DMS53 (cell line): ENCODE results near the gene SFSWAP.
"Not testable (repeated sequence)": the region's sequence is repeated elsewhere in the genome, so short reads cannot be mapped to it uniquely, and the experiment has no call there.

ENCODE experiments used
- DNase-seq: peaks from one replicate; lab custom pipeline; 2025; lab: John Stamatoyannopoulos, UW

SFSWAP gene

DNA sequence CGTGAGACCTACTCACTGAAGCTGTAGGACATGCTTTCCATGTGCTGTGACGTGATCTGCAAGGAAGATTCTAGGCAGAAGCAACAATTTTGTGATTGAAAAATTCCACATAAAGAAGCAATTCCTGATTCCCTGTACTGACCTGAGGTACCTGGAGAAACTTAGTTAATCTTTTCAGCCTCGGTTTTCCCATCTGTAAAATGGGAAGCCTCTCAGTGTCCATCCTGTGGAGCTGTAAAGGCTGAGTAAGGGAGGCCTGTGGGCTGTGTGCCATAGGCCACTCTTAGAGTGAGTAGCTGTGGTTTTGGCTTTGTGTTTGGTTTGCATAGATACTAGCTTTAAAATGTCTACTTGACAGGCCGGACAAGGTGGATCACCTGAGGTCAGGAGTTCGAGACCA is 50.7 kb downstream of the SFSWAP start:
- DNase-seq: no peak

DNA sequence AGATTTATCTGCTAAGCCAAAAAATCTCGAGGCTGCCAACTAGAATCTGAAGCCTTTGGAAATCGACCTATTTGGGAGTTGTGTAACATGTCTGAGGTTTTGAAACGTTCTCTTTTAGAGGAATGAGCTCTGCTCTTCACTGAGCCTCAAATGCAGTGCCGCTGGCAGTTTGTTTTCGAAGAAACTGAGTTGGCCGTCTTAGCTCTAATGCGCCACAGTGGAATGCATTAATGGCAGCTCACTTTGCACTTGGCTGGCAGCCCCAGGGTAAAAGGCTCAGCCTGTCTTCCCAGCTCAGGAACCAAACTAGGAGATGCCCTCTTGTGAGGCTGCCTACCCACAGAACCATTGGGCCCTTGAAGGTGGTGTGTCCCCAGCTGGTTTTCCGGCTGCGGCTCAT is 53.8 kb downstream of the SFSWAP start:
- no peak for DNase-seq

DNA sequence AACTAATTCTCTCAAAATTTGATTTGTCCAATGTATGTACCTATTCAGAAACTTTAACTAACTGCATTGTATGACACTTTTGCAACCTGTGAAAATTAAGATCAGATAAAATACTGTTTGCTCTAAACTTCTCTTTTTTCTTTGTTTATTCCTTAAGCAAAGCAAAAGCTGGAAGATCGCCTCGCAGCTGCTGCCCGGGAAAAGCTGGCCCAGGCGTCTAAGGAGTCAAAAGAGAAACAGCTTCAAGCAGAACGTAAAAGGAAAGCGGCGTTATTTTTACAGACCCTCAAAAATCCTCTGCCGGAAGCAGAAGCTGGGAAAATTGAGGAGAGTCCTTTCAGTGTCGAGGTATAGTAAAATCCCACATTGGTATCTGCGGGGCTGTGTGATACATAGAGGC is 55.1 kb downstream of the SFSWAP start:
- DNase-seq: no peak

DNA sequence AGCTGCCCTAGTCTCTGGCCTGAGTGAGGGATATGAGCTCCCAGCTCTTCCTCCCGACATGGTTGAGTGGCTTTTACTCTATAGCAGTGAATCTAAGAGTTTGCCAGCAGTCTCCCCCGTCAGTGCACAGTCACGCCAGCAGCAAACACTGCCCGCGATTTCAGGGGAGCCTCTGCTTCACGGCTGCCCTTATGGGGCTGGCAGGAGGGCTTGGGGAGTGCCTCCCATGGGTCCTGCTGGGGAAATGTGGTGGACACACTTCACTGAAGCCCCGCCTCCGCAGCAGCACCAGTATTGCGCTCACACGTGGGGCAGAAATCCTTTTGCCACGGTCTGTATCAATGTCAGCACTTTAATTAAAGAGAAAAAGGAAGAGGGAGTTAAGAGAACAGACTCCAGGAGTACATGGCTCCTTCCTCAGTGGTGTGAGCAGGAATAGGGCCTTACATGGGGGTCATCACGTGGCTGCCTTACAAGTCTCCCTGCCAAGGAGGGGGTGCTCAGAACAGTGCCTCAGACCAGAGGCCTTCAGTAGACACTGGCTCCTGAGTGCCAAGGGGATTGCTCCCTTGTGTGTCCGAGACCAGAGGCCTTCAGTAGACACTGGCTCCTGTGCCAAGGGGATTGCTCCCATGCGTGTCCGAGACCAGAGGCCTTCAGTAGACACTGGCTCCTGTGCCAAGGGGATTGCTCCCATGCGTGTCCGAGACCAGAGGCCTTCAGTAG is 55.7 kb downstream of the SFSWAP start:
- DNase-seq: no peak

- DNase-seq: no peak
These were observed 59.2 kb downstream of the SFSWAP start for GRCh38 chr12:131770120-131770519.

DNA sequence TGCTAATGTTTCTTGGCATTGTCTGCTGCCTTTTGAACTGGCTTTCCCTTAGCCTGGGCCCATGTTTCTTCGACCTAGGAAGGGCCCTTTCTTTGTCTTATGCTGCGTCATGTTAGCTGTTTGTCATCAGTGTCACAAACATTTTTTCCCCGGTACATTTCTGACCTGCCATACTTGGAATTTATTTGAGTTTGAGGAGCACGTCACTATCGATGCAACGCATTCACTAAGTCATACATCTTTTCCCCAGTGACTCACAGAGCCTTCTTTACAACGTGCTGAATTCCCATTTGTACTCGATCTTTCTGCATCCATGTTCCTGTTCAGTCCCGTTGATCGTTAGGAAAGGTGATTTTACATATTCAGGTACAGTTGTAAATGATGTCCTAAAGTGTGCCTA is 61.1 kb downstream of the SFSWAP start:
- DNase-seq: no peak

DNA sequence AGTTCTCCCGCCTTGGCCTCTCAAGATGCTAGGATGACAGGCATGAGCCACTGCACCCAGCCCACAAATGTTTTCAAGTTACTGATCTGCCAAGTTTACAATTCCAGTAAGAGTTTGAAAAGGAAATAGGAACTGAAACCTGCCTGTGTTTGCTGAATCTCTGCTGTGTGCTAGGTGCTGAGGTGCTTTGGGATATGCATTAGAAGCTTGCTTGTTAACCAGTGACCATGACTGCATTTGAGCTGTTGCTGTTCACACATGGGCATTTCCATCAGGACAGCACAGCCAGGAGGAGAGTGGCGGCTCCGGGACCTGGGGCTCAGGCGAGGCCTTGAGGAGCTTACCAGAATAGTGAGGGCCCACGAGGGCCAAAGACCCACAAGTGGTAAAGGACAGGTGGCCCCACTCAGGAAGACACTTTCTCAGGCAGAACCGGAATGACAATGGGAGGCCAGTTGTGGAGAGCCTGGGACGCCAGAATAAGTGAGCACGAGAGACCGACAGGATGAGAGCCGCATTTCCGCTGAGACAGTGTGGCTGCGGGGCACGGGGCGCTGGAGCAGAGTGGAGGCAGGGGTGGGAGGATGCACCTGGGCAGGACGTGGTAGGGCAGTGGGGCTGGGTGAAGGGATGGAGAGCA is 62.8 kb downstream of the SFSWAP start:
- no peak for DNase-seq

- no peak for DNase-seq
These were observed 63.9 kb downstream of the SFSWAP start for GRCh38 chr12:131774576-131775391.

- DNase-seq: no peak
These were observed 64.7 kb downstream of the SFSWAP start for GRCh38 chr12:131775392-131776236.

GRCh38 chr12:131776237-131776889 is 65.5 kb downstream of the SFSWAP start:
- DNase-seq: no peak

DNA sequence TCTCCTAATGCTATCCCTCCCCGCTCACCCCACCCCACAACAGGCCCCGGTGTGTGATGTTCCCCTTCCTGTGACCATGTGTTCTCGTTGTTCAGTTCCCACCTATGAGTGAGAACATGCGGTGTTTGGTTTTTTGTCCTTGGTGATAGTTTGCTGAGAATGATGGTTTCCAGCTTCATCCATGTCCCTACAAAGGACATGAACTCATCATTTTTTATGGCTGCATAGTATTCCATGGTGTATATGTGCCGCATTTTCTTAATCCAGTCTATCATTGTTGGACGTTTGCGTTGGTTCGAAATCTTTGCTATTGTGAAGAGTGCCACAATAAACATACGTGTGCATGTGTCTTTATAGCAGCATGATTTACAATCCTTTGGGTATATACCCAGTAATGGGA is 66.4 kb downstream of the SFSWAP start:
- not testable (repeated sequence) for DNase-seq

DNA sequence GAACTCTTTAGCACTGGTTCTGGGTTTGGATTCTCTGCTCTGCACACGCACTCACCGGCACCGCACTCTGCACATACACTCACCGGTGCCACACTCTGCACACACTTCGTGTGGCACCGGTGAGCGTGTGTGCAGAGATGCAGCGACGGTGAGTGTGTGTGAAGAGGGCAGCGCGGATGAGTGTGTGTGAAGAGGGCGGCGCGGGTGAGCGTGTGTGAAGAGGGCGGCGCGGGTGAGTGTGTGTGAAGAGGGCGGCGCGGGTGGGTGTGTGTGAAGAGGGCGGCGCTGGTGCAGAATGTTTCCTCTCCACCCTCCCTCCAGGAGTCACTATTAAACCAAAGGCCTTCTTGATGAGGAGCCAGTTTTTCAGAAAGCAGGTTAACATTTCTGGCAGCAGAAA is 68.1 kb downstream of the SFSWAP start:
- DNase-seq: no peak

- no peak for DNase-seq
These were observed 71.2 kb downstream of the SFSWAP start for GRCh38 chr12:131782061-131782460.

DNA sequence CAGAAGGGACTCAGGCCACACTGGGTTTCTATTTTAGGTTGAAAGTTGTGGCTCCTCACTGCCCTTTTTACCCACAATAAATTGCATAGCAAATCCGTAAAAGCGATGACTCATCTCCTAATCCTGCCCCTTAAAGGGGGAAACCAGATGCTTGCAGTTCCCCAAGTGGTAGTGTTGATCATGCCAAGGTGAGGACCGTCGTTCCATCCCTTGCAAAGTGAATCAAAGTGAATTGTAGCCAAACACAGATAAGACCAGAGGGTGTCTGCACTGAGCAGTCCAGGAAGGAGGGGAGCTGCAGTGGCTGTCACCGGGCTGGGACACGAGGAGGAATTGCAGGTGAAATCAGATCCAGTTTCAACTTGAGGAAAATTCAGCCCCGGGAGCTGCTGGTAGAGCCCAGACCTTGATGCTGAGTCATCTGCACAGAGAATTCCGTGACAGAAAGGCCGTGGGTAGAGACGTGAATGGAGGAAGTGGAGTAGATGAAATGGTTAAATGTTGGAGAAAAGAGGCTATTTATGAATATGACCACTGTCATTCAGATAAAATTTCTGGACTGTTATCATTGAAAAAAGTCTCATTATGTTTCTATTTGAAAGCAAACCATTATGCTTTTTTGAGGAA is 73.1 kb downstream of the SFSWAP start:
- DNase-seq: no peak

GRCh38 chr12:131784909-131785762 is 74.2 kb downstream of the SFSWAP start:
- DNase-seq: no peak

DNA sequence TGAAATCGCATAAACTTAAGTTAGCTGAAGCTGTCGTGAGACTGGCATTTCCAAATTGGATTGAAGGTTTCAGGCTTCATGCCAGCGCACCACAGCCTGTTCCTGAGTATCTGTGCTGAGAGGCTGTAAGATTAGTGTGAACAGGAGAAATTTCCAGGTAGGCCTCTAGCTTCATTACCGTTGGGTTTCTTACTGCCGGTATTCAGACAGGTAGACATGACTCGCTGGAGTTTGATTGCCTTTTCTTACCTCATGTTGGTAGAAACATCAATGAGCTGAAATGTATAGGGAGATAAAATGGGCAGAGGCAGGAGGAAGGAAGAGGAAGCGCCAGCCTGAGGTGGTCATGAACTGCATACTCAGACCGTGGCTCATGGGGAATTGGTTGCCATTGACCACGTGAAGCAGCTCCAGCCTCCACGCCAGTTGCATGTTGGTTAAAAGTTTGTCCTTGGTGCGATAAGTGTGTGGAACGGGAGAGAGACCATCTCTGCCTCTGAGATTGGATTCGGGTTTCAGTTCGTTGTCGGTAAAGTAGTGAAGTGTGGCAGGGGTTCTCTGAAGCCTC is 75.0 kb downstream of the SFSWAP start:
- DNase-seq: no peak

DNA sequence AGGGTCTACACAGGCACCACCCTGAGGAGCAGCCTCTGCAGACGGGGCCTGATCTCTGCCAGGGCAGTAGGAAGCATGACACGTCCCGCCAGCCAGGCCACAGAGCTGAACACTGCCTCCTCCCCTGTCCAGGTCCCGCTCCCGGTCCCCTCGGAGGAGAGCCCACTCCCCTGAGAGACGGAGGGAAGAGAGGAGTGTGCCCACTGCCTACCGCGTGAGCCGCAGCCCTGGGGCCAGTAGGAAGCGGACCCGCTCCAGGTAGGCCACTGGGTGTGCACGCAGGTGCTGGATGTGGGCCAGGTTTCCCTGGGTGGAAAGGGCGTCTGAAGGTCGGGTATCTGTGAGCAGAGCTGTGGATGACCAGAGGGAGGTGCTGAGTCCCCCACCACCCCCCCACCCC is 75.4 kb downstream of the SFSWAP start:
- no peak for DNase-seq

DNA sequence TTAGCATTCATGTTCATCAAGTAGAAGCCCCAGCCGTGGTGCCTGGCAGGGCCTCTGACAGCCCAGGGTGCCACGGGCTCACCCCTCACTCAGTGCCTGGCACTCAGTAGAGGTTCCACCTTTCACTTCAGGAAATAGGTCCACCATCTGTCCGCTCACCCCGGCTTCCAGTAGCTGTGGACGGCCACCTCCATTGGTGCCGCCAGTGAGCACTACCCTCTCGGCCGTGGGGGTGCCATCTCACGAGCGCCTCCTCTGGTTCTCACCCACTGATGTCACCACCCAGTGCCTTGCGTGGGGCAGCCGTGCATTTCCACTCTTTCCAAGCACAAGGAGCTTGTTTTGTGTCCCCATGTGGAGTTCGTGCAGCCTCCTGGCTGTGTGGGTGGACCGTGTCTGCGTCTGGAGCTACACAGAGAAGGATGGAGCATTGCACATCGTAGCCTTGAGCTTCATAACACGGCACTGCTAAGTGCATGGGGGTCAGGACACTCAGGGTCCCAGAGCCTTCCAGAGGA is 76.3 kb downstream of the SFSWAP start:
- DNase-seq: no peak

DNA sequence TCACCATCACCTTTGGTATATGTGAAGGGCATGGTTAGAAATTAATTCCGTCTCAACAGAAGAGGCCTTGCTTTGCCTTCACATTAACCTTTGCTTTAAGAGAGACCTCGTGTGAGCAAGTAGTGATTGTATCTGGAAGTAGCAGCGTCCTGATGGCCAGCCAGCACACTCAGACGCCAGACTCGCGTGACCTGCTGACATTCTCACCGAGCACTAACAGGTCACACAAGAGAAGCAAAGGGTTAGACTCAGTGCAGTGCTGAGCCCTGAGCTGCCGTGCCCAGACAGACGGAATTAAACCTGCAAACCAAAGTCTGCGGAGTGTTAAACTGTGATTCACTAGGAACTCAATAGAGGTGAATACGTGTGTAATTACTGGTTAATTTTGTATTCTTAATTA is 77.2 kb downstream of the SFSWAP start:
- no peak for DNase-seq

DNA sequence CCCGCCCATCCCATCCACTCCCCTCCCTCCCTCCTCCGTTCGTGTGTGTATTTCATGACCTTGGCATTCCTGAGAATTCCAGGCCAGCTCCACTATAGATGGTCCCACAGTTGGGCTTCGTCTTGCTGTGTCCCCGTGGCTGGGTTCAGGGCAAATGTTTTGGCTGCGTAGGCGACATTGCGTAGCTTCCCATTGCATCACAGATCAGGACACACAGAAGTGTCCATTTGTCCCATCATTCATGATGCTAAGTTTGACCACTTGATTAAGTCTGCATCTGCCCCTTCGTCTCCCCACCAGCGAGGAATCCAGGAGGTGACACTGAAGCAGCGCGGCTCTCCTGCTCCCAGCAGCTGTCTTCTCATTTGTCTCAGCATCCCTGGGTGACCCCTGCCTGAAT is 78.7 kb downstream of the SFSWAP start:
- DNase-seq: no peak
